HCT116 (cell line): ENCODE measurements around the gene ANKHD1.

Experiments
- CTCF ChIP-seq, 3 experiments: fragments of 200-600 bp in 1 of 3; sonication (generic) in 1 of 3; IDR thresholded peaks in 2 of 3; conservative IDR thresholded peaks in 1 of 3; 2 replicates each; pipeline ENCODE4 v1.5.1; 2012 to 2017; ENCODE audit warnings: low read depth in 2 of 3, low read length in 2 of 3, antibody characterized with exemption in 1 of 3, borderline replicate concordance in 1 of 3, control low read depth in 1 of 3, mild to moderate bottlenecking in 1 of 3, mixed read lengths in 1 of 3, mixed run types in 1 of 3, moderate library complexity in 1 of 3; ENCODE audit not compliant: insufficient read depth in 1 of 3
- JUND ChIP-seq: IDR thresholded peaks from 2 replicates; pipeline ENCODE4 v1.6.1; 2012
- POLR2A ChIP-seq: IDR thresholded peaks from 2 replicates; pipeline ENCODE4 v1.7.0; 2011; ENCODE audit warnings: borderline replicate concordance; ENCODE audit not compliant: insufficient read depth, insufficient read length; ENCODE audit errors: extremely low read depth
- POLR2AphosphoS5 ChIP-seq: IDR thresholded peaks from 2 replicates; pipeline ENCODE4 v1.6.1; 2011; ENCODE audit warnings: mild to moderate bottlenecking, low read depth, low read length, moderate library complexity
- RAD21 ChIP-seq: IDR thresholded peaks from 2 replicates; pipeline ENCODE4 v1.6.1; 2012; ENCODE audit warnings: low read depth, mild to moderate bottlenecking
- SIN3A ChIP-seq: IDR thresholded peaks from 2 replicates; pipeline ENCODE4 v1.6.1; 2012; ENCODE audit warnings: low read depth
- ZBTB33 ChIP-seq: IDR thresholded peaks from 2 replicates; pipeline ENCODE4 v1.6.1; 2011; ENCODE audit warnings: mild to moderate bottlenecking, low read length, moderate library complexity; ENCODE audit not compliant: insufficient replicate concordance; ENCODE audit errors: extremely low read depth
- TF ChIP-seq, protein P1 (sequence below): IDR thresholded peaks from 2 replicates; pipeline ENCODE4 v1.6.1; 2012

DNA sequence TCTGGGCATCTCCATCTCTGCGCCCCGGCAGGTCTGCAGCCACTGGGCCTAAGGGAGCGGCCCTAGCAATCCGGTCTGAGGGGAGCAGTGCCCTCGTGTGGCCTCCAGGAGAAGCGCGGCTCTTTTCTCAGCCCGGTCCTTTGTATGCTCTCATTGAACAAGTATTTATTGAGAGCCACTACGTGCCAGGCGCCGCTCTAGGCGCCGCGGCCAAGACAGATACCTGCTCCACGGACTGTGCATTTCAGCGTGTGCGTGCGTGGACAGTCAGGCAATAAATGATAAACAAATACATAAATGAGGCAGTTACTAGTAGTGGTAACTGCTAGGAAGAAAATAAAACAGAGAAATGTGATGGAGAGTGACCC lies 43.9 kb upstream of the ANKHD1 start:
- TF ChIP-seq CTCF (IDR thresholded peaks at IDR 0.05 in 2 of 3, conservative IDR thresholded peaks at IDR 0.05 in 1 of 3; ENCODE audit: borderline replicate concordance in 1 of 3, insufficient read depth in 1 of 3, low read depth in 2 of 3, low read length in 2 of 3): peak in 2 of 3 experiments; percentile 91 to 92; a peak in 4 of 6 replicates
- TF ChIP-seq JUND: no peak
- TF ChIP-seq ZBTB33: no peak
- TF ChIP-seq POLR2A: no peak
- TF ChIP-seq SIN3A: no peak
- no peak for TF ChIP-seq RAD21
- TF ChIP-seq, protein P1, sequence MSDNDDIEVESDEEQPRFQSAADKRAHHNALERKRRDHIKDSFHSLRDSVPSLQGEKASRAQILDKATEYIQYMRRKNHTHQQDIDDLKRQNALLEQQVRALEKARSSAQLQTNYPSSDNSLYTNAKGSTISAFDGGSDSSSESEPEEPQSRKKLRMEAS: no peak
- 0 out of 2 replicates have a peak, but pooled peaks have one; percentile 11 for TF ChIP-seq POLR2AphosphoS5
